ENCODE results near the gene DPF3. TPM values are rescaled to one million over a fixed set of nuclear protein-coding genes. Genes with fewer than 3 reads are reported as not detected.

The DPF3 gene
- total RNA-seq, 3 donors from 2014 or later (not counting 1 experiment from before 2014, with no cell fraction given) = 1.4 to 1.8 (median 1.4) TPM

- TF ChIP-seq, protein P1, sequence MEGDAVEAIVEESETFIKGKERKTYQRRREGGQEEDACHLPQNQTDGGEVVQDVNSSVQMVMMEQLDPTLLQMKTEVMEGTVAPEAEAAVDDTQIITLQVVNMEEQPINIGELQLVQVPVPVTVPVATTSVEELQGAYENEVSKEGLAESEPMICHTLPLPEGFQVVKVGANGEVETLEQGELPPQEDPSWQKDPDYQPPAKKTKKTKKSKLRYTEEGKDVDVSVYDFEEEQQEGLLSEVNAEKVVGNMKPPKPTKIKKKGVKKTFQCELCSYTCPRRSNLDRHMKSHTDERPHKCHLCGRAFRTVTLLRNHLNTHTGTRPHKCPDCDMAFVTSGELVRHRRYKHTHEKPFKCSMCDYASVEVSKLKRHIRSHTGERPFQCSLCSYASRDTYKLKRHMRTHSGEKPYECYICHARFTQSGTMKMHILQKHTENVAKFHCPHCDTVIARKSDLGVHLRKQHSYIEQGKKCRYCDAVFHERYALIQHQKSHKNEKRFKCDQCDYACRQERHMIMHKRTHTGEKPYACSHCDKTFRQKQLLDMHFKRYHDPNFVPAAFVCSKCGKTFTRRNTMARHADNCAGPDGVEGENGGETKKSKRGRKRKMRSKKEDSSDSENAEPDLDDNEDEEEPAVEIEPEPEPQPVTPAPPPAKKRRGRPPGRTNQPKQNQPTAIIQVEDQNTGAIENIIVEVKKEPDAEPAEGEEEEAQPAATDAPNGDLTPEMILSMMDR (IDR thresholded peaks at IDR 0.05) = no peak
- WGBS (ENCODE audit: insufficient coverage) = 91% methylated on average over 13 of the region's 13 CpGs
- no peak overlapping the region for H3K4me3 Mint-ChIP-seq
- no peaks in the 10 kb centered on the region for H3K36me3 Mint-ChIP-seq
- peaks cover 0 to 22% of the 10 kb centered on the region in 2 donors for H3K4me1 Mint-ChIP-seq
- no peaks in the 10 kb centered on the region for H3K9me3 Mint-ChIP-seq
- no peak overlapping the region for H3K27ac ChIP-seq (ENCODE audit: low read length)
- peaks cover 17% of the 10 kb centered on the region for H3K4me1 ChIP-seq (ENCODE audit: control insufficient read depth, insufficient read depth, low read length)
- intact Hi-C loops (cut with micrococcal nuclease) = no loop called here
- ATAC-seq (no peak), DNase-seq (no peak)
- H3K9me3 ChIP-seq (ENCODE audit: control insufficient read depth, insufficient read depth, low read length) = no peaks in the 10 kb centered on the region
- no peaks in the 10 kb centered on the region for H3K36me3 ChIP-seq (ENCODE audit: control insufficient read depth, insufficient read depth, low read length)
- H3K4me3 ChIP-seq (ENCODE audit: low read length) = no peak overlapping the region
- peaks cover 0 to 4% of the 10 kb centered on the region in 2 donors for H3K27me3 Mint-ChIP-seq (ENCODE audit: low read depth in 2 of 2)
- no peak overlapping the region for H3K27ac Mint-ChIP-seq
- no peaks in the 10 kb centered on the region for H3K27me3 ChIP-seq (ENCODE audit: control insufficient read depth, insufficient read depth, low read length)
Observed at GRCh38 chr14:72786378-72787350, 107.2 kb downstream of the DPF3 start.

DNA sequence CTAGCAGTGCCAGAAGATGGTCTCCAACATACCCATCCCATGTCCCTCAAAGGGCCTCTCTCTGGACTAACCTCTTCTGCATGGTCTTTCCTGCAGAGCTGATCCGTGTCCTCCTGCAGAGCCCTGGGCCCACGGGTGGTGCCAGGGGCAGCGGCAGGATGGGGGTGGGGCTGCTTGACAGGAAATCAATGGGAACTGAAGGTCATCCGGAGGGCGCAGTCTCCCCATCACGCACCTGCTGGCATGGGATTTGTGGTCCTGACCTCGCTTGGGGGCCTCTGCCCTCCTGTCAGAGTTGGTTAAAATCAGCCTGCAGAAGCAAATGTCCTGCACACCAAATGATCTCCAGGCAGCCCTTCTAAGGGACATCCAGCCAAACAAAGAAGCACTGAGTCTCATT, 110.2 kb downstream of the DPF3 start:
- TF ChIP-seq, protein P1 (IDR thresholded peaks at IDR 0.05) = no peak
- no peak for ATAC-seq
- Histone ChIP-seq H3K27me3 (ENCODE audit: control insufficient read depth, insufficient read depth, low read length) (no peaks in the 10 kb centered on the region), H3K4me3 (ENCODE audit: low read length) (no peak overlapping the region), H3K4me1 (ENCODE audit: control insufficient read depth, insufficient read depth, low read length) (peaks cover 8% of the 10 kb centered on the region), H3K27ac (ENCODE audit: low read length) (no peak overlapping the region), H3K9me3 (ENCODE audit: control insufficient read depth, insufficient read depth, low read length) (no peaks in the 10 kb centered on the region), H3K36me3 (ENCODE audit: control insufficient read depth, insufficient read depth, low read length) (no peaks in the 10 kb centered on the region)
- Mint-ChIP-seq H3K9me3 (no peaks in the 10 kb centered on the region), H3K4me1 (peaks cover 0 to 16% of the 10 kb centered on the region in 2 donors), H3K27me3 (ENCODE audit: low read depth in 2 of 2) (peaks cover 0 to 4% of the 10 kb centered on the region in 2 donors), H3K27ac (no peak overlapping the region), H3K4me3 (no peak overlapping the region), H3K36me3 (no peaks in the 10 kb centered on the region)
- intact Hi-C loops (cut with micrococcal nuclease) = no loop called here
- DNase-seq = no peak
- 93% methylated on average over 7 of the region's 7 CpGs for WGBS (ENCODE audit: insufficient coverage)

DNA sequence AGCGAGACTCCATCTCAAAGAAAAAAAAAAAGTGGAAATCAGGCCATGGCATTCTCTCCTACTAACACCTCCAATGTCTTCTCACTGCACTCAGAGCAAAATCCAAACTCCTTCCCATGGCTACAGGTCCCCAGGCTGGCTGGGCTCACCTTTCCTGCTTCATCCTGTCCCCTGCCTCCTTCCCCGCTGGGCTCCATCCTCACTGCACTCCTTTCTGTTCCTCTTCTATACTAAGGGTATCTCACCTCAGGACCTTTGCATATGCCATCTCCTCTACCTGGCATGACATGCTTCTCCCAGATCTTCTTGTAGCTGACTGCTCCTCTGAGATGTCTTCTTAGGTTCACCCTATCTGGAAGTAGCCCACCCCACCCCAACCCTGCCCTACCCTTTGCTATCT, 111.1 kb downstream of the DPF3 start:
- H3K9me3 Mint-ChIP-seq = no peaks in the 10 kb centered on the region
- intact Hi-C loops (cut with micrococcal nuclease) = no loop called here

More for the DNA sequence above, 111.1 kb downstream of the DPF3 start:
- Mint-ChIP-seq H3K27me3 (ENCODE audit: low read depth in 2 of 2) (peaks cover 0 to 4% of the 10 kb centered on the region in 2 donors), H3K4me1 (peaks cover 0 to 11% of the 10 kb centered on the region in 2 donors), H3K4me3 (no peak overlapping the region), H3K36me3 (no peaks in the 10 kb centered on the region), H3K27ac (no peak overlapping the region)
- Histone ChIP-seq H3K4me3 (ENCODE audit: low read length) (no peak overlapping the region), H3K36me3 (ENCODE audit: control insufficient read depth, insufficient read depth, low read length) (no peaks in the 10 kb centered on the region), H3K9me3 (ENCODE audit: control insufficient read depth, insufficient read depth, low read length) (peaks cover 3% of the 10 kb centered on the region), H3K27ac (ENCODE audit: low read length) (no peak overlapping the region), H3K27me3 (ENCODE audit: control insufficient read depth, insufficient read depth, low read length) (no peaks in the 10 kb centered on the region), H3K4me1 (ENCODE audit: control insufficient read depth, insufficient read depth, low read length) (peaks cover under 1% of the 10 kb centered on the region)
- no peak for DNase-seq
- no peak for ATAC-seq
- WGBS (ENCODE audit: insufficient coverage) = 98% methylated on average over 2 of the region's 2 CpGs
- TF ChIP-seq, protein P1 (IDR thresholded peaks at IDR 0.05) = no peak
